Fibroblast of lung (primary cell): ENCODE data around the gene SLC25A31.

Source experiments
- EZH2 ChIP-seq: IDR thresholded peaks from 2 replicates; pipeline ENCODE4 v1.5.1; 2012; ENCODE audit warnings: low read length, control low read depth, mild to moderate bottlenecking; ENCODE audit errors: missing control alignments
- TF ChIP-seq, protein P1 (sequence below), 2 donors: IDR thresholded peaks in 1 of 2; conservative IDR thresholded peaks in 1 of 2; 1 replicate in 1 of 2; 2 replicates in 1 of 2; pipeline ENCODE4 v1.5.1; 2011 to 2012; ENCODE audit warnings: low read length in 2 of 2, control low read depth in 1 of 2, inconsistent platforms in 1 of 2, low read depth in 1 of 2, mild to moderate bottlenecking in 1 of 2

DNA sequence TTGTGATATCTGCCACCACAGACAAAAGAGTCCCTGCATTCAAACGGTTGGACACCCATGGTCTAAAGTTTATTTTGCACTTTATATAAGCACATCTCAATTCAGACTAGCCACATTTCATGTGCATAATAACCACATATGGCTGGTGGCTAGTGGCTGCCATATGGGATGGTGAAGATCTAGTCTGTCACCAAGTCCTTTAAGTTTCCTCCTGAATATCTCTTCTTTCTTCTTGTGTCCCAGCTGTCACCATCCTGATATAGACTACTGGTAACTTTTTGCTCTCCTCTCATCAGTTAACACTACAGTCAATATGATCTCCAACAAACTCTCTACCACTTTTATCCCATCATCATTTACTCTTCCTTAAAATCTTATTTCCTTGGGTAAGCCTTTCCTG is 61.2 kb downstream of the SLC25A31 start:
- TF ChIP-seq, protein P1, sequence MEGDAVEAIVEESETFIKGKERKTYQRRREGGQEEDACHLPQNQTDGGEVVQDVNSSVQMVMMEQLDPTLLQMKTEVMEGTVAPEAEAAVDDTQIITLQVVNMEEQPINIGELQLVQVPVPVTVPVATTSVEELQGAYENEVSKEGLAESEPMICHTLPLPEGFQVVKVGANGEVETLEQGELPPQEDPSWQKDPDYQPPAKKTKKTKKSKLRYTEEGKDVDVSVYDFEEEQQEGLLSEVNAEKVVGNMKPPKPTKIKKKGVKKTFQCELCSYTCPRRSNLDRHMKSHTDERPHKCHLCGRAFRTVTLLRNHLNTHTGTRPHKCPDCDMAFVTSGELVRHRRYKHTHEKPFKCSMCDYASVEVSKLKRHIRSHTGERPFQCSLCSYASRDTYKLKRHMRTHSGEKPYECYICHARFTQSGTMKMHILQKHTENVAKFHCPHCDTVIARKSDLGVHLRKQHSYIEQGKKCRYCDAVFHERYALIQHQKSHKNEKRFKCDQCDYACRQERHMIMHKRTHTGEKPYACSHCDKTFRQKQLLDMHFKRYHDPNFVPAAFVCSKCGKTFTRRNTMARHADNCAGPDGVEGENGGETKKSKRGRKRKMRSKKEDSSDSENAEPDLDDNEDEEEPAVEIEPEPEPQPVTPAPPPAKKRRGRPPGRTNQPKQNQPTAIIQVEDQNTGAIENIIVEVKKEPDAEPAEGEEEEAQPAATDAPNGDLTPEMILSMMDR (conservative IDR thresholded peaks at IDR 0.05 in 1 of 2, IDR thresholded peaks at IDR 0.05 in 1 of 2; ENCODE audit: low read depth in 1 of 2, low read length in 2 of 2), result no peak
- TF ChIP-seq EZH2, result no peak
